Endodermal cell (in vitro differentiated cells): Measurements from ENCODE around the gene TTN. TPM values are rescaled to one million over a fixed set of nuclear protein-coding genes. Genes with fewer than 3 reads are reported as not detected.

ENCODE experiments used
- DNase-seq: peaks from one replicate; pipeline ENCODE4 v3.0.0-alpha.2; 2017
- H3K27ac ChIP-seq: 2 replicates; pipeline ENCODE4 v1.5.1; 2013; ENCODE audit warnings: mild to moderate bottlenecking, low read depth, low read length, moderate library complexity
- H3K27me3 ChIP-seq: 2 replicates; pipeline ENCODE4 v1.6.1; 2013; ENCODE audit warnings: mild to moderate bottlenecking, low read length, moderate library complexity; ENCODE audit not compliant: insufficient read depth, control insufficient read depth, poor library complexity, severe bottlenecking
- H3K36me3 ChIP-seq: 2 replicates; pipeline ENCODE4 v1.7.0; 2013; ENCODE audit warnings: mild to moderate bottlenecking, low read length, moderate library complexity; ENCODE audit not compliant: control insufficient read depth, insufficient read depth
- H3K4me1 ChIP-seq: one replicate; pipeline ENCODE4 v1.7.0; 2013; ENCODE audit warnings: low read length; ENCODE audit not compliant: control insufficient read depth, insufficient read depth
- H3K4me3 ChIP-seq: 2 replicates; pipeline ENCODE4 v1.5.1; 2013; ENCODE audit warnings: mild to moderate bottlenecking, low read length, moderate library complexity
- H3K9ac ChIP-seq: 2 replicates; pipeline ENCODE4 v1.6.1; 2013; ENCODE audit warnings: mild to moderate bottlenecking, low read length, moderate library complexity; ENCODE audit not compliant: poor library complexity, severe bottlenecking; ENCODE audit errors: extremely low read depth
- H3K9me3 ChIP-seq: 2 replicates; pipeline ENCODE4 v1.6.1; 2013; ENCODE audit warnings: mild to moderate bottlenecking, low read length, moderate library complexity; ENCODE audit not compliant: control insufficient read depth
- H3K27ac Mint-ChIP-seq: 2 replicates; pipeline ENCODE4 v1.8.0; 2020; ENCODE audit warnings: mixed read lengths
- H3K27me3 Mint-ChIP-seq: 2 replicates; pipeline ENCODE4 v1.8.0; 2021; ENCODE audit warnings: mild to moderate bottlenecking, mixed read lengths; ENCODE audit not compliant: insufficient read depth
- H3K36me3 Mint-ChIP-seq: 2 replicates; pipeline ENCODE4 v1.8.0; 2020; ENCODE audit warnings: low read depth, mixed read lengths
- H3K4me1 Mint-ChIP-seq: 2 replicates; pipeline ENCODE4 v1.8.0; 2020; ENCODE audit warnings: mixed read lengths
- H3K4me3 Mint-ChIP-seq: 2 replicates; pipeline ENCODE4 v1.8.0; 2020; ENCODE audit warnings: mild to moderate bottlenecking, moderate library complexity, mixed read lengths
- H3K9me3 Mint-ChIP-seq: 2 replicates; pipeline ENCODE4 v1.8.0; 2020; ENCODE audit warnings: mild to moderate bottlenecking, mixed read lengths
- CTCF ChIP-seq: fragments of 200-600 bp; sonication (generic); conservative IDR thresholded peaks from 2 replicates; pipeline ENCODE4 v1.5.0; 2021; ENCODE audit warnings: antibody characterized with exemption, mild to moderate bottlenecking
- WGBS, 2 experiments: methylation state at CpG; one replicate each; pipeline versions ENCODE4 v1.1.5 to v1.1.7; 2013; ENCODE audit warnings: missing lambda C conversion rate in 2 of 2, mixed read lengths in 1 of 2; ENCODE audit not compliant: insufficient coverage in 1 of 2, insufficient read length in 1 of 2; 5-methylcytosine and 5-hydroxymethylcytosine counted together
- total RNA-seq, 2 donors: library from RNA; stranded (reverse); fragmentation: NEBNext Ultra II Directional in 1 of 2; extraction: Animal tissue kit (Norgen Biotek cat#: 25700) in 1 of 2; gene quantifications; 2 replicates in 1 of 2; 3 replicates in 1 of 2; pipeline ENCODE4 v1.2.1, GENCODE V29; 2021

The TTN gene
- total RNA-seq, 2 donors from 2014 or later, result 101 to 118 TPM

GRCh38 chr2:178589335-178589734 is 217.9 kb downstream of the TTN start:
- Histone ChIP-seq H3K27me3 (no peaks in the 10 kb centered on the region), H3K27ac (no peak overlapping the region), H3K9ac (no peak overlapping the region), H3K36me3 (peaks cover 93% of the 10 kb centered on the region), H3K9me3 (no peaks in the 10 kb centered on the region), H3K4me1 (no peaks in the 10 kb centered on the region), H3K4me3 (no peak overlapping the region)
- no peaks in the 10 kb centered on the region for H3K4me1 Mint-ChIP-seq
- no peak for TF ChIP-seq CTCF
- H3K27ac Mint-ChIP-seq, result no peak overlapping the region
- no peaks in the 10 kb centered on the region for H3K9me3 Mint-ChIP-seq
- no peaks in the 10 kb centered on the region for H3K27me3 Mint-ChIP-seq
- 92 to 100% methylated on average over 1 to 2 of the region's 2 CpGs for WGBS, 2 experiments
- H3K36me3 Mint-ChIP-seq, result peaks cover 97% of the 10 kb centered on the region
- no peak for DNase-seq
- no peak overlapping the region for H3K4me3 Mint-ChIP-seq

GRCh38 chr2:178584666-178585065 is 222.6 kb downstream of the TTN start:
- WGBS, 2 experiments, result 93 to 95% methylated on average over 6 to 10 of the region's 10 CpGs
- Histone ChIP-seq H3K27me3 (no peaks in the 10 kb centered on the region), H3K4me1 (no peaks in the 10 kb centered on the region), H3K36me3 (peaks cover 93% of the 10 kb centered on the region), H3K27ac (no peak overlapping the region), H3K9ac (no peak overlapping the region), H3K9me3 (no peaks in the 10 kb centered on the region), H3K4me3 (no peak overlapping the region)
- no peak for TF ChIP-seq CTCF
- H3K4me3 Mint-ChIP-seq, result no peak overlapping the region
- no peaks in the 10 kb centered on the region for H3K27me3 Mint-ChIP-seq
- DNase-seq, result no peak
- no peak overlapping the region for H3K27ac Mint-ChIP-seq
- H3K9me3 Mint-ChIP-seq, result no peaks in the 10 kb centered on the region
- no peaks in the 10 kb centered on the region for H3K4me1 Mint-ChIP-seq
- H3K36me3 Mint-ChIP-seq, result peaks cover 91% of the 10 kb centered on the region

- Histone ChIP-seq H3K27me3 (no peaks in the 10 kb centered on the region), H3K4me3 (no peak overlapping the region), H3K9me3 (no peaks in the 10 kb centered on the region), H3K27ac (no peak overlapping the region), H3K4me1 (no peaks in the 10 kb centered on the region), H3K9ac (no peak overlapping the region), H3K36me3 (peaks cover 99% of the 10 kb centered on the region)
- Mint-ChIP-seq H3K9me3 (no peaks in the 10 kb centered on the region), H3K4me3 (no peak overlapping the region), H3K4me1 (no peaks in the 10 kb centered on the region), H3K27me3 (no peaks in the 10 kb centered on the region), H3K27ac (no peak overlapping the region), H3K36me3 (peaks cover 88% of the 10 kb centered on the region)
- WGBS, 2 experiments, result 79 to 93% methylated on average over 1 to 3 of the region's 3 CpGs
- TF ChIP-seq CTCF, result no peak
- DNase-seq, result no peak
Observed at GRCh38 chr2:178579006-178579405, 228.2 kb downstream of the TTN start.
